GM10266 (cell line): ENCODE data around the gene HSPB2.
A peak's percentile ranks its signal among the peaks of the same experiment; 100 is the strongest.

ENCODE experiments used
- DNase-seq: peaks from one replicate; pipeline ENCODE4 v3.0.0; 2012; ENCODE audit errors: extremely low spot score
- CTCF ChIP-seq: IDR thresholded peaks from 2 replicates; pipeline ENCODE4 v1.5.1; 2012; ENCODE audit warnings: mild to moderate bottlenecking, low read depth; ENCODE audit not compliant: control insufficient read depth, insufficient read depth; ENCODE audit errors: missing control alignments

Gene HSPB2

GRCh38 chr11:111933872-111934271 is 21.3 kb downstream of the HSPB2 start:
- no peak for DNase-seq
- no peak for TF ChIP-seq CTCF

- no peak for DNase-seq
- TF ChIP-seq CTCF, result no peak
These were observed 21.8 kb downstream of the HSPB2 start for GRCh38 chr11:111934306-111934705.

- no peak for TF ChIP-seq CTCF
These were observed 22.9 kb downstream of the HSPB2 start for GRCh38 chr11:111935317-111936039.

GRCh38 chr11:111936040-111936540 is 23.6 kb downstream of the HSPB2 start:
- DNase-seq, result no peak
- no peak for TF ChIP-seq CTCF

More at GRCh38 chr11:111935317-111936039, 22.9 kb downstream of the HSPB2 start:
- DNase-seq, result no peak

GRCh38 chr11:111937461-111937769 is 24.9 kb downstream of the HSPB2 start:
- no peak for DNase-seq

GRCh38 chr11:111937844-111938243 is 25.3 kb downstream of the HSPB2 start:
- TF ChIP-seq CTCF, result no peak
- DNase-seq, result no peak

More at GRCh38 chr11:111937461-111937769, 24.9 kb downstream of the HSPB2 start:
- TF ChIP-seq CTCF, result no peak

GRCh38 chr11:111938687-111939160 is 26.2 kb downstream of the HSPB2 start:
- no peak for TF ChIP-seq CTCF
- DNase-seq, result peak; percentile 71
